ENCODE measurements around the gene IL4I1.

The IL4I1 gene

GRCh38 chr19:49894011-49894664 lies 2.5 kb downstream of the IL4I1 start:
- no peak for DNase-seq

GRCh38 chr19:49892716-49893115 lies 4.0 kb downstream of the IL4I1 start:
- no peak for DNase-seq

GRCh38 chr19:49891393-49891792 lies 5.3 kb downstream of the IL4I1 start:
- DNase-seq: no peak

- DNase-seq: peak; percentile 80
These were observed 6.1 kb downstream of the IL4I1 start for GRCh38 chr19:49890349-49891311.

- DNase-seq: peak; percentile 66
These were observed 6.9 kb downstream of the IL4I1 start for GRCh38 chr19:49889687-49890348.

GRCh38 chr19:49889038-49889686 lies 7.5 kb downstream of the IL4I1 start:
- DNase-seq: no peak

GRCh38 chr19:49888510-49888824 lies 8.2 kb downstream of the IL4I1 start:
- no peak for DNase-seq

GRCh38 chr19:49887665-49888509 lies 8.8 kb downstream of the IL4I1 start:
- DNase-seq: no peak

- no peak for DNase-seq
These were observed 9.5 kb downstream of the IL4I1 start for GRCh38 chr19:49887037-49887664.

GRCh38 chr19:49884760-49885159 lies 11.9 kb downstream of the IL4I1 start:
- no peak for DNase-seq

GRCh38 chr19:49884109-49884508 lies 12.6 kb downstream of the IL4I1 start:
- DNase-seq: no peak

GRCh38 chr19:49883094-49883493 lies 13.6 kb downstream of the IL4I1 start:
- no peak for DNase-seq

GRCh38 chr19:49882643-49883042 lies 14.0 kb downstream of the IL4I1 start:
- no peak for DNase-seq

GRCh38 chr19:49881672-49882394 lies 14.9 kb downstream of the IL4I1 start:
- DNase-seq: no peak

- no peak for DNase-seq
These were observed 15.5 kb downstream of the IL4I1 start for GRCh38 chr19:49881186-49881585.

GRCh38 chr19:49880162-49880869 lies 16.4 kb downstream of the IL4I1 start:
- DNase-seq: no peak

GRCh38 chr19:49879243-49879963 lies 17.3 kb downstream of the IL4I1 start:
- no peak for DNase-seq

GRCh38 chr19:49878744-49879070 lies 18.0 kb downstream of the IL4I1 start:
- no peak for DNase-seq

GRCh38 chr19:49877879-49878743 lies 18.6 kb downstream of the IL4I1 start:
- DNase-seq: peak; percentile 98
